Measurements from ENCODE around the gene CSRNP3.
A peak's percentile ranks its signal among the peaks of the same experiment; 100 is the strongest.

Gene CSRNP3, protein sequence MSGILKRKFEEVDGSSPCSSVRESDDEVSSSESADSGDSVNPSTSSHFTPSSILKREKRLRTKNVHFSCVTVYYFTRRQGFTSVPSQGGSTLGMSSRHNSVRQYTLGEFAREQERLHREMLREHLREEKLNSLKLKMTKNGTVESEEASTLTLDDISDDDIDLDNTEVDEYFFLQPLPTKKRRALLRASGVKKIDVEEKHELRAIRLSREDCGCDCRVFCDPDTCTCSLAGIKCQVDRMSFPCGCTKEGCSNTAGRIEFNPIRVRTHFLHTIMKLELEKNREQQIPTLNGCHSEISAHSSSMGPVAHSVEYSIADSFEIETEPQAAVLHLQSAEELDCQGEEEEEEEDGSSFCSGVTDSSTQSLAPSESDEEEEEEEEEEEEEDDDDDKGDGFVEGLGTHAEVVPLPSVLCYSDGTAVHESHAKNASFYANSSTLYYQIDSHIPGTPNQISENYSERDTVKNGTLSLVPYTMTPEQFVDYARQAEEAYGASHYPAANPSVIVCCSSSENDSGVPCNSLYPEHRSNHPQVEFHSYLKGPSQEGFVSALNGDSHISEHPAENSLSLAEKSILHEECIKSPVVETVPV

DNA sequence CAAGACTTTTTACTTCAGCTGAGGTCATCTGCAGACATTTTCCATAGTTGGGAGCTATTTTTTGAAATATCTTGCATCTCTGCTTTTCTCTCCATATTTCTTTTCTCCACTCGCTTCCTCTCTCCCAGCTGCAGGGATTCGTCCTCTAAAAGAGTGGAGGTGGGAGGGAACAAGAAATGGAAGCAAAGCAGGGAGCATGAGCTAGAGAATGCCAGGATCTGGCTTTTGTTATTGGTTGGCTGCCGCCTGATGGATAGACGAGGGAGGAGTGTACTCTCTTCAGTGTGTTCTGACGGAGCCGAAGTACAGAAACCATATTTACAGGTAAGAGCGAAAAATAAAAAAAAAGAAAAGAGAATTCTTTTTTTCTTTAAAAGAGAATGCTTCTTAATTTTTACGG, at the start of gene CSRNP3:
Gene CSRNP3, plus strand, starts transcription at position 282 of the 400 bp plus-strand sequence. CDS start 125,368 bp downstream, outside the sequence.
- peak within 1 kb of the TSS; percentile 12 for H3K9ac ChIP-seq (ENCODE audit: low read length)

DNA sequence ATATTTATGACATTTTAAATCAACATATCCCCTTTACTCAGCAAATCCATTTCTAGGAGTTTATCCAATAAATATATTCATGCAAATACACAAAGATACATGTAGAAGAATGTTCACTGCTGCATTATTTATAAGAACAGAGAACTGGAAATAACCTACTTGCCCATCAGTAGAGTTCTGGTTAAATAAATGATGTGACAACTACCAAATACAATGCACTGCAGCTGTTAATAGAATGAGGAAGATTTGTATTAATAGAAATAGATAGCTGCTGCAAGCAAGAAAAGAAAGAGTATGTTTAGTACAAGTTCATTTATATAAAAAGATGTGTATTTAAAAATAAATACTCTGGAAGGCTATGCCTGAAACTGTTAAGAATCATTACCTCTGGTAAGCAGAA, 49.3 kb upstream of the CSRNP3 start:
- H3K4me3 ChIP-seq (ENCODE audit: low read depth, low read length) = no peak overlapping the region
- H3K4me1 ChIP-seq (ENCODE audit: control insufficient read depth, insufficient read depth, low read length) = peaks cover 3% of the 10 kb centered on the region; the same call in 1 of the 2 replicates
- no peak overlapping the region for H3K9ac ChIP-seq (ENCODE audit: low read length)
- peaks cover 22% of the 10 kb centered on the region for H3K9me3 ChIP-seq (ENCODE audit: control insufficient read depth, insufficient read depth, low read depth, low read length)
- no peaks in the 10 kb centered on the region for H3K36me3 ChIP-seq (ENCODE audit: control insufficient read depth, insufficient read depth, low read length)
- H3K27ac ChIP-seq (ENCODE audit: low read depth, low read length) = no peak overlapping the region
- no peaks in the 10 kb centered on the region for H3K27me3 ChIP-seq (ENCODE audit: control insufficient read depth, insufficient read depth, low read length)

More for the DNA sequence above, at the start of gene CSRNP3:
- no peaks in the 10 kb centered on the region for H3K27me3 ChIP-seq (ENCODE audit: control insufficient read depth, insufficient read depth, low read length)
- peak within 1 kb of the TSS; percentile 24; the same call in 1 of the 2 replicates for H3K27ac ChIP-seq (ENCODE audit: low read depth, low read length)
- H3K4me3 ChIP-seq (ENCODE audit: low read depth, low read length) = peak within 1 kb of the TSS; percentile 75
- H3K4me1 ChIP-seq (ENCODE audit: control insufficient read depth, insufficient read depth, low read length) = peaks cover 12% of the 10 kb centered on the region
- no peaks in the 10 kb centered on the region for H3K36me3 ChIP-seq (ENCODE audit: control insufficient read depth, insufficient read depth, low read length)
- H3K9me3 ChIP-seq (ENCODE audit: control insufficient read depth, insufficient read depth, low read depth, low read length) = no peaks in the 10 kb centered on the region

DNA sequence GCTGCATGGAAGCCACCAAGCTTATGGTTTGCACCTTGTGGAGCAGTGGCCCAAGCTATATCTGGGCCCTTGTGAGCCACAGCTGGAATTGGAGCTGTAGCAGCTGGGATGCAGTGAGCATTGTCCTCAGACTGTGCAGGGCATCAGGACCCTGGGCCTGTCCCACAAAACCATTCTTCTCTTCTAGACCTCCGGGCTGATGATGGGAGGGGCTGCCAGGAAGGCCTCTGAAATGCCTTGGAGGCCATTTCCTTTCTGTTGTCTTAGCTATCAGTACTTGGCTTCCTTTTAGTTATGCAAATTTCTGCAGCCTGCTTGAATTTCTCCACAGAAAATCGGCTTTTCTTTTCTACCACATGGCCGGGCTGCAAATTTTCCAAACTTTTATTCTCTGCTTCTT, 46.4 kb upstream of the CSRNP3 start:
- Histone ChIP-seq H3K27ac (ENCODE audit: low read depth, low read length) (no peak overlapping the region), H3K4me1 (ENCODE audit: control insufficient read depth, insufficient read depth, low read length) (peaks cover 3% of the 10 kb centered on the region; the same call in 1 of the 2 replicates), H3K27me3 (ENCODE audit: control insufficient read depth, insufficient read depth, low read length) (no peaks in the 10 kb centered on the region), H3K9ac (ENCODE audit: low read length) (no peak overlapping the region), H3K36me3 (ENCODE audit: control insufficient read depth, insufficient read depth, low read length) (no peaks in the 10 kb centered on the region), H3K4me3 (ENCODE audit: low read depth, low read length) (0 out of 2 replicates have a peak overlapping the region, but pooled peaks have one; percentile 6), H3K9me3 (ENCODE audit: control insufficient read depth, insufficient read depth, low read depth, low read length) (peaks cover 24% of the 10 kb centered on the region)

DNA sequence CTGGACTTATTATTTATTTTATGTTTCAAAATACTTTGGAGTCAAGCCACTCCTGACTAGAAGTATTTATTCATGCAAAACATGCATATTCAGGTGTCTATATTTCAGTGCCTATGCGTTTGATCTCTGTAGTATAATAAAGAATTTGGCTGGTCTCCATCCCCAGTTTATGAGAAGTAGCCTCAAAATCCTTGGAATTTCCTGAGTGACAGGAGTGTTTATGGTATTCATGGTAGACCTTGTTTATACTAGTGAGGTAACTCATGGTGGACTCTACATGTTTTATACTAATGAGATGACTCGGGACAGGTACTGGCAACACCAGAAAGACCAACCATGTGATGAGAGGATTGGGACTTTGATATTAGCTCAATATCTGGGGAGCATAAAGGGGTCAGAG, 43.9 kb upstream of the CSRNP3 start:
- Histone ChIP-seq H3K9me3 (ENCODE audit: control insufficient read depth, insufficient read depth, low read depth, low read length) (peaks cover 24% of the 10 kb centered on the region), H3K9ac (ENCODE audit: low read length) (no peak overlapping the region), H3K27me3 (ENCODE audit: control insufficient read depth, insufficient read depth, low read length) (no peaks in the 10 kb centered on the region), H3K4me3 (ENCODE audit: low read depth, low read length) (no peak overlapping the region), H3K27ac (ENCODE audit: low read depth, low read length) (no peak overlapping the region), H3K36me3 (ENCODE audit: control insufficient read depth, insufficient read depth, low read length) (no peaks in the 10 kb centered on the region), H3K4me1 (ENCODE audit: control insufficient read depth, insufficient read depth, low read length) (no peaks in the 10 kb centered on the region)

DNA sequence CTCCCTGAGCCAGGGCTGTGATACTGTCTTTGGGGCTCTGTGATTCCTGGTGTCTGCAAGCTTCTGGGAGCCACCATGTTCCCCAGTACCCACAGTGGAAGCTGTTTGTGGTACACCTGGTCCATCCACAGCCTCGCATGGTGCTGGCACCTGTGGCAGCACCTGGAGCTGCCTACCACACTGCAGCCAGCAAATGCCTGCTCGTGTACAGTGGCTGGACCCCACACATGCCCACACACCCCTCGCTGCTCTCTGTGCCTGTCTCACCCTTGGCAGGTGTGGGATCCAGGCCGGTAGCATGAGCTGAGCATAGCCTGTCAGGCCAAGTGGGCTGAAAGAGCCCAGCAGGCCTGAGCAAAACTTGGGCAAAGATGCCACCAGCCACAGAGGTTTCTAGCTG, 41.8 kb upstream of the CSRNP3 start:
- no peak overlapping the region for H3K27ac ChIP-seq (ENCODE audit: low read depth, low read length)
- peaks cover 7% of the 10 kb centered on the region for H3K4me1 ChIP-seq (ENCODE audit: control insufficient read depth, insufficient read depth, low read length)
- H3K4me3 ChIP-seq (ENCODE audit: low read depth, low read length) = no peak overlapping the region
- no peaks in the 10 kb centered on the region for H3K27me3 ChIP-seq (ENCODE audit: control insufficient read depth, insufficient read depth, low read length)
- peaks cover 10% of the 10 kb centered on the region for H3K9me3 ChIP-seq (ENCODE audit: control insufficient read depth, insufficient read depth, low read depth, low read length)
- no peaks in the 10 kb centered on the region for H3K36me3 ChIP-seq (ENCODE audit: control insufficient read depth, insufficient read depth, low read length)
- no peak overlapping the region for H3K9ac ChIP-seq (ENCODE audit: low read length)

DNA sequence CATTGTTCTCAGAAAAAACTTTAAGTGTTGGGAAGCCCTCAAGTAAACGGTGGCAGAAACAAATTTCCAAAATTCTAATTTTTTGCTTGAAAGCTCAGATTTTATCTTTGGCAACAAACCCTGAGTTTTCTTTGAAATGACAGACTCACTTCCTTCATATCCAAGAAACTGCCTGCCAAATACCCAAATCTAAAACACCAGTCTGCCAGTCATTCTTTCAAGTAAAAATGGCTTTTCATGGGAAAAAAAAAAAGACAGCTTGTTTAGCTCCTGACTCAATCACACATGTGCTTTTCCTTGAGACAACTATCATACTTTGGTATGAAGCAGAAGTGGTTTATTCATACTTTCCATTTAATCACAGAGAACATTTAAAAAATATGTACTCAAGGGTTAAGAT, 40.6 kb upstream of the CSRNP3 start:
- no peaks in the 10 kb centered on the region for H3K36me3 ChIP-seq (ENCODE audit: control insufficient read depth, insufficient read depth, low read length)
- no peak overlapping the region for H3K27ac ChIP-seq (ENCODE audit: low read depth, low read length)
- no peaks in the 10 kb centered on the region for H3K27me3 ChIP-seq (ENCODE audit: control insufficient read depth, insufficient read depth, low read length)
- H3K9me3 ChIP-seq (ENCODE audit: control insufficient read depth, insufficient read depth, low read depth, low read length) = peaks cover 5% of the 10 kb centered on the region; the same call in 1 of the 2 replicates
- H3K4me1 ChIP-seq (ENCODE audit: control insufficient read depth, insufficient read depth, low read length) = peaks cover 11% of the 10 kb centered on the region
- no peak overlapping the region for H3K9ac ChIP-seq (ENCODE audit: low read length)
- no peak overlapping the region for H3K4me3 ChIP-seq (ENCODE audit: low read depth, low read length)

DNA sequence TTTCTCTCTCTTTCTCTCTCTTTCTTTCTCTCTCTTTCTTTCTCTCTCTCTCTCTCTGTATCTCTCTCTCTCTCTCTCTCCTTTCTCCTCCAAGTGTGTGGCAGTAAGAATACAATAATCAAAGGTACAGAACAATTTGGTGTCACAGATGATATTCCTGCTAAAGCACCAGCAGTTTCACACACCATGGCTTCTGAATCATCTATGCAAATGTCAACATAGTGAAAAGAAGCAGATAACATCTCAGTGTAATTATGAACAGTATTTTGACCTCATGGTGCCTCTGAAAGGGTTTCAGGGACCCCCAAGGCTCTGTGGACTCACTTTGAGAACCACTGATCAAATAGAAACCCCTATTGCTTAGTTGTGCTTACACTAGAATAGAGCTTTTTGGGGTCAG, 38.5 kb upstream of the CSRNP3 start:
- Histone ChIP-seq H3K4me3 (ENCODE audit: low read depth, low read length) (no peak overlapping the region), H3K9me3 (ENCODE audit: control insufficient read depth, insufficient read depth, low read depth, low read length) (no peaks in the 10 kb centered on the region), H3K36me3 (ENCODE audit: control insufficient read depth, insufficient read depth, low read length) (no peaks in the 10 kb centered on the region), H3K4me1 (ENCODE audit: control insufficient read depth, insufficient read depth, low read length) (peaks cover 26% of the 10 kb centered on the region), H3K27me3 (ENCODE audit: control insufficient read depth, insufficient read depth, low read length) (no peaks in the 10 kb centered on the region), H3K9ac (ENCODE audit: low read length) (no peak overlapping the region), H3K27ac (ENCODE audit: low read depth, low read length) (no peak overlapping the region)

DNA sequence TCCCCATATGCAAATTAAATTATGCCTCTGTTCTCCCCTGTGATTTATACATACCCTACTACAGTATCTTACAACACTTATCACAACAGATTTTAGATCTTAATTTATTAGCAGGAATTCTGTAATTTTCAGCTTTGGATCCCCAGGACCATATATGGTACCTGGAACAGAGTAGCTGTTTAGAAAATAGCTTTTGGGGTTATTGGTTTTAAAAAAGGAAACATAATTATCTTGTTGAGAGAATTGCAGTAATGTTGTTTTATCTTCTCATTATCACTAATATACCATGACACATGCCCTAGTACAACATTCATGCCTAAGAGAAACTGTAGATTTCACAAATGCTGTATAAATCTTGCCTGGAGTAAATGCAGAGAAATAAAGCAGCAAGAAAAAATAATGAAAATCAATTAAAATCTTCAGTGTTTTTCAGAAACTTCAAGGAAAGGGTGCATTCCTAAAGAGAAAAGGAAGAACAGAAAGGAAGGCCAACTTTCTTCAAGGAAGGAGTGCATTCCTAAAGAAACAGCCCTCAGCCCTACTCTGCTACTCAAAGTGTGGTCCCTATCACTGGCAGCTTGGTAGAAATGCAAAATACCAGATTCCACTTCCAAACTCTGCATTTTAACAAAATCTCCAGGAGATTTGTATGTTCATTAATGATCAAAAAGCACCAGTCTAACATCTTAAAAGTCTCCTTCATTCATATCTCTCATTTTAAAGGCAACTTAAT, 37.1 kb upstream of the CSRNP3 start:
- no peaks in the 10 kb centered on the region for H3K36me3 ChIP-seq (ENCODE audit: control insufficient read depth, insufficient read depth, low read length)
- H3K27ac ChIP-seq (ENCODE audit: low read depth, low read length) = peak overlapping the region; percentile 33; the same call in 1 of the 2 replicates
- no peak overlapping the region for H3K9ac ChIP-seq (ENCODE audit: low read length)
- H3K4me3 ChIP-seq (ENCODE audit: low read depth, low read length) = no peak overlapping the region
- H3K27me3 ChIP-seq (ENCODE audit: control insufficient read depth, insufficient read depth, low read length) = no peaks in the 10 kb centered on the region
- peaks cover 34% of the 10 kb centered on the region for H3K4me1 ChIP-seq (ENCODE audit: control insufficient read depth, insufficient read depth, low read length)
- H3K9me3 ChIP-seq (ENCODE audit: control insufficient read depth, insufficient read depth, low read depth, low read length) = no peaks in the 10 kb centered on the region

DNA sequence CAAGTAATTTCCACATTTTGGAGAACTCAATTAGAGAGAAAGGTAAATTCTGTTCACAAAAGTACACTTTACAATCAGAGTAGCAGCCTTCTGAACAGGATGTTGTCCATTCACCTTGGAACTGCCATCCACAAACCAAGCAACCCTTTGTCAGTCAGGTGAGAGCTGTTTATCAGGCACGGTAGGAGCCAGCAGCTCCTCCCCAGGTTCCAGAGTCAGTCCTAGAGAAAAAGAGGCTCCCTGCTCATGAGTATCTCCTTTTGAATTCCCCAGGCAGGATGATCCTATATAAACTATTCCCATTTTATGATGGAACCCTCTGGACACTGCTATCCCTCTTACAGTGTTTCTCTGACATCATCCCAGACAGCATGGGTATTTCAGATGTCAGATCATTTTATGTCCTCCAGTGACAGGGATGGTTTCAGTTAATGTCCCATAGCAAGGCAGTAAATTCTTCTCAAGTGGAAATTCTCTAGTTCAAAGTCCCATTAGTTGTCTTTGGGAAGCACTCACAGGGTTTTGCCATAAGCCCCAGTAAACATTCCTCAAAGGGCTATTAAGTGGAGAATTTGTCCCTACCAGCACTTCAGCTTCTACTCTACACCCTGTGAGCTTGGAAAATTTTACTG, 34.5 kb upstream of the CSRNP3 start:
- Histone ChIP-seq H3K9me3 (ENCODE audit: control insufficient read depth, insufficient read depth, low read depth, low read length) (no peaks in the 10 kb centered on the region), H3K27ac (ENCODE audit: low read depth, low read length) (peak overlapping the region; percentile 9; the same call in 1 of the 2 replicates), H3K4me3 (ENCODE audit: low read depth, low read length) (no peak overlapping the region), H3K9ac (ENCODE audit: low read length) (no peak overlapping the region), H3K36me3 (ENCODE audit: control insufficient read depth, insufficient read depth, low read length) (no peaks in the 10 kb centered on the region), H3K27me3 (ENCODE audit: control insufficient read depth, insufficient read depth, low read length) (no peaks in the 10 kb centered on the region), H3K4me1 (ENCODE audit: control insufficient read depth, insufficient read depth, low read length) (peaks cover 34% of the 10 kb centered on the region)

DNA sequence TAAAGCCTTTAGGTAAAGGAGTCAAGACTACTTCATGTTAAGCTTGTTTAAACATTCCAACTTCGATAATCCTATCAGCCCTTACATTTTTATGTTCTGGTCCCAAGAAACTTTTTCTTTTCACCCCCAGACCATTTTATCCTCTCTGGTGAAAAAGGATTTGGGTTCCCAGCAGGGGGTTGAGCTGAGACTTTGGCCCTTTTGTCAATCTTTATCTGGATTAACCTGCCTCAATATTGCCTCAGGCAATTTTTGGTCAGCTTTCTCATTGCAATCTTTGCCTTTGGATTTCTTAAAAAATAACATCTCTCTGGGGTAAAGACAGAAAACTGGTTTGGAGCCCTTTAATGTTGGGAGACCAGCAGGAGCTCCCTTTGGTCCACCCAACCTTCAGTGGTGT, 33.9 kb upstream of the CSRNP3 start:
- no peak overlapping the region for H3K4me3 ChIP-seq (ENCODE audit: low read depth, low read length)
- no peaks in the 10 kb centered on the region for H3K36me3 ChIP-seq (ENCODE audit: control insufficient read depth, insufficient read depth, low read length)
- H3K9ac ChIP-seq (ENCODE audit: low read length) = no peak overlapping the region
- H3K4me1 ChIP-seq (ENCODE audit: control insufficient read depth, insufficient read depth, low read length) = peaks cover 34% of the 10 kb centered on the region
- no peaks in the 10 kb centered on the region for H3K9me3 ChIP-seq (ENCODE audit: control insufficient read depth, insufficient read depth, low read depth, low read length)
- H3K27me3 ChIP-seq (ENCODE audit: control insufficient read depth, insufficient read depth, low read length) = no peaks in the 10 kb centered on the region
- peak overlapping the region; percentile 9; the same call in 1 of the 2 replicates for H3K27ac ChIP-seq (ENCODE audit: low read depth, low read length)

Data from HUES6 (cell line).